Esophagus muscularis mucosa (tissue), 3 donors: Measurements from ENCODE around the gene MPRIP.

Experiments
- POLR2A ChIP-seq: fragments of 450-650 bp; IDR thresholded peaks from one replicate; pipeline ENCODE4 v1.6.1; 2017; ENCODE audit warnings: antibody characterized with exemption, moderate library complexity, mild to moderate bottlenecking, low read depth
- POLR2AphosphoS5 ChIP-seq, 2 donors: sonication (generic); formaldehyde crosslinking; IDR thresholded peaks; one replicate each; pipeline ENCODE4 v1.6.1; 2017; ENCODE audit warnings: antibody characterized with exemption in 2 of 2
- TF ChIP-seq, protein P1 (sequence below), 3 experiments: fragments of 200-600 bp in 2 of 3; fragments of 450-650 bp in 1 of 3; sonication (generic) in 2 of 3; IDR thresholded peaks; one replicate each; pipeline ENCODE4 v1.5.1; 2017 to 2019; ENCODE audit warnings: antibody characterized with exemption in 3 of 3, mild to moderate bottlenecking in 2 of 3, moderate library complexity in 1 of 3

DNA sequence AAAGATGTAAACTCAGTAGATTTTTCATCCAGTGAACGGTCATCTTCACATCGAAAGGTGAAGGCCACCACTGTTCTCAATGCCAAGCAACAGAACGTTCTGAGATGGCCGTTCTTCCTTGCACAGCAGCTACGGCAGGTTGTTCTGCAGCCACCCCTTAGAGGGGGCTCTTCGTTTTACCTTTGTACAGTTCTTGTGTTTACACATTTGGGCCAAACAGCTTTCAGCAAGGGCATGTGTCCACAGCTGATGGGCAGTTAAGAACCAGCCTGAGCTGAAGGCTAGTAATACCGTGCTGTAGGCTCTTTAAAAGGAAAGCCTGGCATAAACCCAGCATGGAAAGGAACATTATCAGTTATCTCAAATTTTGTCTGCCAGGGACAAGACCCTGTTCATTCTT, 147.9 kb downstream of the MPRIP start:
- TF ChIP-seq, protein P1, sequence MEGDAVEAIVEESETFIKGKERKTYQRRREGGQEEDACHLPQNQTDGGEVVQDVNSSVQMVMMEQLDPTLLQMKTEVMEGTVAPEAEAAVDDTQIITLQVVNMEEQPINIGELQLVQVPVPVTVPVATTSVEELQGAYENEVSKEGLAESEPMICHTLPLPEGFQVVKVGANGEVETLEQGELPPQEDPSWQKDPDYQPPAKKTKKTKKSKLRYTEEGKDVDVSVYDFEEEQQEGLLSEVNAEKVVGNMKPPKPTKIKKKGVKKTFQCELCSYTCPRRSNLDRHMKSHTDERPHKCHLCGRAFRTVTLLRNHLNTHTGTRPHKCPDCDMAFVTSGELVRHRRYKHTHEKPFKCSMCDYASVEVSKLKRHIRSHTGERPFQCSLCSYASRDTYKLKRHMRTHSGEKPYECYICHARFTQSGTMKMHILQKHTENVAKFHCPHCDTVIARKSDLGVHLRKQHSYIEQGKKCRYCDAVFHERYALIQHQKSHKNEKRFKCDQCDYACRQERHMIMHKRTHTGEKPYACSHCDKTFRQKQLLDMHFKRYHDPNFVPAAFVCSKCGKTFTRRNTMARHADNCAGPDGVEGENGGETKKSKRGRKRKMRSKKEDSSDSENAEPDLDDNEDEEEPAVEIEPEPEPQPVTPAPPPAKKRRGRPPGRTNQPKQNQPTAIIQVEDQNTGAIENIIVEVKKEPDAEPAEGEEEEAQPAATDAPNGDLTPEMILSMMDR (IDR thresholded peaks at IDR 0.05), result no peak
- TF ChIP-seq POLR2A, result no peak
- no peak for TF ChIP-seq POLR2AphosphoS5 (IDR thresholded peaks at IDR 0.05)
